Measurements from ENCODE around the gene AGAP1. TPM values are rescaled to one million over a fixed set of nuclear protein-coding genes. Genes with fewer than 3 reads are reported as not detected.

Gene AGAP1
- total and polyA plus RNA-seq, 10 donors: 1.1 to 26.6 (median 11.3) TPM

- no peak for TF ChIP-seq CTCF (IDR thresholded peaks at IDR 0.05 in 8 of 11, conservative IDR thresholded peaks at IDR 0.05 in 3 of 11)
- TF ChIP-seq POLR2AphosphoS5 (IDR thresholded peaks at IDR 0.05): no peak
- no peak for TF ChIP-seq POLR2A (IDR thresholded peaks at IDR 0.05)
- H3K27me3 ChIP-seq (replicated peaks in 1 of 7): peaks cover 0 to 10% (median 0%) of the 10 kb centered on the region in 7 donors
- peaks cover 0 to 27% (median 11%) of the 10 kb centered on the region in 6 donors for H3K4me1 ChIP-seq
- H3K4me3 ChIP-seq: no peak overlapping the region
- H3K36me3 ChIP-seq: no peaks in the 10 kb centered on the region
- intact Hi-C loops (cut with DNase I; ENCODE audit: low total_unique reads): no loop called here
- no peaks in the 10 kb centered on the region for H3K9me3 ChIP-seq
- WGBS, 5 donors: 88 to 95% (median 91%) methylated on average over 8 to 9 of the region's 9 CpGs
- no peak overlapping the region for H3K27ac ChIP-seq
- DNase-seq: no peak
Observed at GRCh38 chr2:235642446-235643098, 148.7 kb downstream of the AGAP1 start.

GRCh38 chr2:235643680-235644511, 150.1 kb downstream of the AGAP1 start:
- peaks cover 0 to 27% (median 11%) of the 10 kb centered on the region in 6 donors for H3K4me1 ChIP-seq
- intact Hi-C loops (cut with DNase I; ENCODE audit: low total_unique reads): no loop called here
- WGBS, 5 donors: 79 to 86% (median 84%) methylated on average over 16 of the region's 16 CpGs
- peaks cover 0 to 10% (median 0%) of the 10 kb centered on the region in 7 donors for H3K27me3 ChIP-seq (replicated peaks in 1 of 7)
- no peaks in the 10 kb centered on the region for H3K36me3 ChIP-seq
- TF ChIP-seq CTCF (IDR thresholded peaks at IDR 0.05 in 8 of 11, conservative IDR thresholded peaks at IDR 0.05 in 3 of 11) (no peak), POLR2A (IDR thresholded peaks at IDR 0.05) (no peak), POLR2AphosphoS5 (IDR thresholded peaks at IDR 0.05) (no peak)
- no peak overlapping the region for H3K4me3 ChIP-seq
- DNase-seq: no peak
- H3K27ac ChIP-seq: no peak overlapping the region
- no peaks in the 10 kb centered on the region for H3K9me3 ChIP-seq

- Histone ChIP-seq H3K27ac (no peak overlapping the region), H3K9me3 (no peaks in the 10 kb centered on the region), H3K4me1 (no peaks in the 10 kb centered on the region), H3K27me3 (replicated peaks in 1 of 7) (peaks cover 0 to 6% (median 0%) of the 10 kb centered on the region in 7 donors), H3K36me3 (no peaks in the 10 kb centered on the region), H3K4me3 (no peak overlapping the region)
- DNase-seq: no peak
- TF ChIP-seq POLR2AphosphoS5 (IDR thresholded peaks at IDR 0.05) (no peak), CTCF (IDR thresholded peaks at IDR 0.05 in 8 of 11, conservative IDR thresholded peaks at IDR 0.05 in 3 of 11) (no peak), POLR2A (IDR thresholded peaks at IDR 0.05) (no peak)
- intact Hi-C loops (cut with DNase I; ENCODE audit: low total_unique reads): no loop called here
- 91 to 95% (median 91%) methylated on average over 6 of the region's 6 CpGs for WGBS, 5 donors
Observed at GRCh38 chr2:235647264-235647663, 153.4 kb downstream of the AGAP1 start.

GRCh38 chr2:235647877-235648276, 154.0 kb downstream of the AGAP1 start:
- Histone ChIP-seq H3K4me1 (no peaks in the 10 kb centered on the region), H3K9me3 (no peaks in the 10 kb centered on the region), H3K4me3 (no peak overlapping the region), H3K27ac (no peak overlapping the region), H3K36me3 (no peaks in the 10 kb centered on the region), H3K27me3 (replicated peaks in 1 of 7) (peaks cover 0 to under 1% (median 0%) of the 10 kb centered on the region in 7 donors)
- DNase-seq: no peak
- intact Hi-C loops (cut with DNase I; ENCODE audit: low total_unique reads): no loop called here
- 26 to 55% (median 49%) methylated on average over 3 of the region's 3 CpGs for WGBS, 5 donors
- TF ChIP-seq CTCF (IDR thresholded peaks at IDR 0.05 in 8 of 11, conservative IDR thresholded peaks at IDR 0.05 in 3 of 11) (no peak), POLR2A (IDR thresholded peaks at IDR 0.05) (no peak), POLR2AphosphoS5 (IDR thresholded peaks at IDR 0.05) (no peak)

Data from spleen (tissue), 11 donors.